Measurements from ENCODE around the gene AGAP3.

Gene AGAP3

DNA sequence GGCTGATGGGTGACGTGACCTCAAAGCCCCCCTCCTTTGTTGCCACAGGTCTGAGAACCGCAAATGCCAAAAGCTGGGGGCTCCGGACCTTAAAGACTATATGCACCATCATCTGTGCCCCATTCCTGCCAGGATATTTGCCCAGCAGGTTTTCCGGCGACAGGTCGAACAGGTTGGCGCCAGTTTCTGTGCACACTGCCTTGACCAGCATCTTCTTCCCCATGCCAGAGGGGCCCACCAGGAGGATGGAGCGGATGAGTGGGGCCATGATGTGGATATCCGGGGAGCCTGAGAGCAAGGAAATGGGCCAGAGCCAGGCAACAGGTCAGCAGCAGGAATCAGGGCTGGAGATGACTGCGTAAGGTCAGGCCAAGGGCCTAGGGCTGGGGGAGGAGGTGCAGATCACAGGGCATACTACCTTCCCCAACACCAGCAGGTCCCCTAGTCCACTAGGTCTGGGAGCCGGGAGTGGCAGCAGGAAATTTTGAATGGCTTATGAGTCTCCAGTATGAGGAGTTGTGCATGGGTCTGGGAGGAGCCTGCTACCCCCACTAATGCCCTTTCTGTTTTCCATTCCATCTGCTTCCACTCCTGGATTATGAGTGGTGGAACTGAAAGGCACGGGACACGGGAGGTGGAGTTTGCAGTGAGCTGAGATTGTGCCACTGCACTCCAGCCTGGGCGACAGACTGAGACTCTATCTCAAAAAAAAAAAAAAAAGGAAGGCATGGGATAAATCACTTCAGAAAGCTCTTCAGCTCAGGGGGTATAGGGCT is 107.1 kb downstream of the AGAP3 start:
- Histone ChIP-seq H3K27me3 (ENCODE audit: insufficient read depth, poor library complexity, severe bottlenecking) (peaks cover 29% of the 10 kb centered on the region), H3K9me3 (ENCODE audit: severe bottlenecking) (no peaks in the 10 kb centered on the region)
- no peak for TF ChIP-seq CTCF (IDR thresholded peaks at IDR 0.05; ENCODE audit: poor library complexity, severe bottlenecking)

More for the DNA sequence above, 107.1 kb downstream of the AGAP3 start:
- DNase-seq (ENCODE audit: low spot score) (no peak), ATAC-seq (ENCODE audit: low read depth) (no peak)
- H3K4me1 ChIP-seq (ENCODE audit: insufficient read depth, poor library complexity, severe bottlenecking), result no peaks in the 10 kb centered on the region
- no peaks in the 10 kb centered on the region for H3K36me3 ChIP-seq (ENCODE audit: low read depth)
- H3K27ac ChIP-seq (ENCODE audit: poor library complexity, severe bottlenecking), result no peak overlapping the region
- no peak overlapping the region for H3K4me3 ChIP-seq (ENCODE audit: severe bottlenecking)

All from RWPE2 (cell line).